Measurements from ENCODE around the gene GPC6.

- TF ChIP-seq POLR2A (IDR thresholded peaks at IDR 0.05) (no peak), CTCF (IDR thresholded peaks at IDR 0.05) (no peak)
These were observed 6.5 kb upstream of the GPC6 start for GRCh38 chr13:93220073-93220472.
